Measurements from ENCODE around the gene CRLF1.

Gene CRLF1

GRCh38 chr19:18543814-18544475, 62.7 kb downstream of the CRLF1 start (continued):
- TF ChIP-seq KLF17 (tag by site-specific recombination; IDR thresholded peaks at IDR 0.05) = 0 out of 2 replicates have a peak, but pooled peaks have one; percentile 35
- no peak for TF ChIP-seq EGR2 (tag by site-specific recombination; IDR thresholded peaks at IDR 0.05; ENCODE audit: low read depth)
- TF ChIP-seq ZNF488 (tag by site-specific recombination; IDR thresholded peaks at IDR 0.05) = no peak
- no peak for TF ChIP-seq ZNF157 (tag by site-specific recombination; IDR thresholded peaks at IDR 0.05)
- peak; percentile 76 for TF ChIP-seq ZNF24 (tag by site-specific recombination; IDR thresholded peaks at IDR 0.05)
- peak; percentile 16; the same call in 1 of the 2 replicates for TF ChIP-seq ZNF610 (tag by site-specific recombination; IDR thresholded peaks at IDR 0.05; ENCODE audit: borderline replicate concordance)
- TF ChIP-seq ZNF843 (tag by site-specific recombination; IDR thresholded peaks at IDR 0.05) = no peak
- TF ChIP-seq ZNF423 (tag by site-specific recombination; IDR thresholded peaks at IDR 0.05) = no peak
- peak; percentile 34; the same call in 1 of the 2 replicates for TF ChIP-seq GLIS1 (tag by site-specific recombination; IDR thresholded peaks at IDR 0.05)
- TF ChIP-seq ELK4 (IDR thresholded peaks at IDR 0.05; ENCODE audit: borderline replicate concordance, low read depth, low read length) = no peak
- TF ChIP-seq ZEB2 (tag by site-specific recombination; IDR thresholded peaks at IDR 0.05) = peak; percentile 25; the same call in 1 of the 2 replicates
- no peak for TF ChIP-seq ZNF776 (tag by site-specific recombination; IDR thresholded peaks at IDR 0.05; ENCODE audit: borderline replicate concordance)
- TF ChIP-seq ZNF501 (tag by site-specific recombination; IDR thresholded peaks at IDR 0.05) = no peak
- peak; percentile 48; the same call in 1 of the 2 replicates for TF ChIP-seq BCL11B (tag by site-specific recombination; IDR thresholded peaks at IDR 0.05; ENCODE audit: low read depth)
- peak; percentile 94 for TF ChIP-seq ZNF335 (tag by site-specific recombination; conservative IDR thresholded peaks at IDR 0.05)
- TF ChIP-seq ZNF391 (tag by site-specific recombination; IDR thresholded peaks at IDR 0.05; ENCODE audit: borderline replicate concordance, low read depth) = no peak
- no peak for TF ChIP-seq ZNF658 (tag by site-specific recombination; IDR thresholded peaks at IDR 0.05)
- no peak for TF ChIP-seq ZBTB7A (tag by site-specific recombination; IDR thresholded peaks at IDR 0.05; ENCODE audit: low read depth)
- TF ChIP-seq ZNF302 (tag by site-specific recombination; IDR thresholded peaks at IDR 0.05; ENCODE audit: low read depth) = no peak
- TF ChIP-seq PATZ1 (tag by site-specific recombination; IDR thresholded peaks at IDR 0.05) = peak; percentile 72
- TF ChIP-seq ZNF266 (tag by site-specific recombination; IDR thresholded peaks at IDR 0.05; ENCODE audit: low read depth) = no peak
- TF ChIP-seq ZBTB17 (tag by site-specific recombination; IDR thresholded peaks at IDR 0.05) = peak; percentile 78
- TF ChIP-seq KLF10 (tag by site-specific recombination; IDR thresholded peaks at IDR 0.05) = no peak
- peak; percentile 95 for TF ChIP-seq ZBTB6 (tag by site-specific recombination; IDR thresholded peaks at IDR 0.05)
- TF ChIP-seq ZNF341 (tag by site-specific recombination; IDR thresholded peaks at IDR 0.05; ENCODE audit: low read depth) = no peak
- peak; percentile 35; the same call in 1 of the 2 replicates for TF ChIP-seq ZBTB21 (tag by site-specific recombination; IDR thresholded peaks at IDR 0.05)
- TF ChIP-seq ZBTB20 (tag by site-specific recombination; IDR thresholded peaks at IDR 0.05) = no peak
- peak; percentile 59; the same call in 1 of the 2 replicates for TF ChIP-seq TRIM28 (IDR thresholded peaks at IDR 0.05; ENCODE audit: borderline replicate concordance, low read length)
- TF ChIP-seq ZNF629 (tag by site-specific recombination; IDR thresholded peaks at IDR 0.05) = peak; percentile 47; the same call in 1 of the 2 replicates
- no peak for TF ChIP-seq ZNF155 (tag by site-specific recombination; IDR thresholded peaks at IDR 0.05)
- TF ChIP-seq KLF7 (tag by site-specific recombination; IDR thresholded peaks at IDR 0.05; ENCODE audit: borderline replicate concordance) = no peak
- TF ChIP-seq CTCF (tag by site-specific recombination; IDR thresholded peaks at IDR 0.05) = peak; percentile 79
- peak; percentile 52; the same call in 1 of the 2 replicates for TF ChIP-seq ZXDB (tag by site-specific recombination; IDR thresholded peaks at IDR 0.05)
- no peak for TF ChIP-seq ZNF530 (tag by site-specific recombination; IDR thresholded peaks at IDR 0.05; ENCODE audit: low read depth)
